NCI-H2029 (cell line): ENCODE measurements around the gene MBD3.
"Not testable (repeated sequence)": the region's sequence is repeated elsewhere in the genome, so short reads cannot be mapped to it uniquely, and the experiment has no call there.

Source experiments
- DNase-seq: peaks from one replicate; lab custom pipeline; 2025; lab: John Stamatoyannopoulos, UW

MBD3 gene

DNA sequence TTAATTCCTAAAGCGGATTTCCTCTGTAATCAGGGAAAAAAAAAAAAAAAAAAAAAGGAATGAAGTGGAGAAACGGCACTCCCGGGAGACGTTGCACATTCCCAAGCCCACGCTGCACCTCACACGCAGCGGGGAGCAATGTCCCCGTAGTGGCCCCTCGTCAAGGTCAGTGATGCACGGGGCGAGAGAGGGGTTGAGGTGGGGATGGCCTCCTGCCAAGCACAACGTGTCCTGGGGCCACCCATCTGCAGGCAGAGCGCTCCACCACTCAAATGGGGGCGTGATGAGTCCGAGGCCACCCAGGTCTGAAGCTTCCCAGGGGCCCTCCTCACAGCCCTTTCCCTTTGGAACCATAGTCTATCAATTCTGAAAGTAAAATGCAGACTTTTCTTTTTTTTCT lies 53.7 kb downstream of the MBD3 start:
- DNase-seq: no peak

DNA sequence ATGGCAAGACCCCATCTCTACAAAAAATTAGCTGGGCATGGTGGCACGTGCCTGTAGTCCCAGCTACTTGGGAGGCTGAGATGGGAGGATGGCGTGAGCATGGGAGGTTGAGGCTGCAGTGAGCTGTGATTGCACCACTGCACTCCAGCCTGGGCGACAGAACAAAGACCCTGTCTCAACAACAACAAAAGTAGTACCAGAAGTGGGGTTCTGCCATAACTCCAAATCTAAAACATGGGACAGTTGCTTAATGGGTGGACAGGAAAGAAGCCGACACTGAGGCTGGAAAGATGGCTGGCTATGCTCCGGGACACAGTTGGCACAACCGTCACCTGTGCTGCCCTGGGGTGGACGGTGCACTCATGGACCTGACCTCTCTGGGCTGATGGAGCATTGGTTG lies 57.0 kb downstream of the MBD3 start:
- DNase-seq: not testable (repeated sequence)

DNA sequence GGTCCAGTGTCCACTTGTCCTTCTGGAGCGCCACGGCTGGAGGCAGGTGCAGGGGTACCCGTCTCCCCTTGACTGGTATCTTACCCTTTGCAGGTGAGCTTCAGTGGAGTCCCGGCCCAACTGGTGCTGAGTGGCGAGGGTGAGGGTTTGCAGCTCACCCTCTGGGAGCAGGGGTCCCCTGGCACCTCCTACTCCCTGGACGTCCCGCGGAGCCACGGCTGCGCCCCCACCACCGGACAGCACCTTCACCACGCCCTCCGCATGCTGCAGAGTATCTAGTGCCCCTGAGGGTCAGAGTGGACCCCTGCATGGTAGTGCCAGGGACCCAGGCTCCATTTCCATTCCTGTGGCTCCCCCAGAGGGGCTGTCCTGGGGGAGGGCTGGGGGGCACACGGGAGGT lies 57.7 kb downstream of the MBD3 start:
- DNase-seq: no peak

DNA sequence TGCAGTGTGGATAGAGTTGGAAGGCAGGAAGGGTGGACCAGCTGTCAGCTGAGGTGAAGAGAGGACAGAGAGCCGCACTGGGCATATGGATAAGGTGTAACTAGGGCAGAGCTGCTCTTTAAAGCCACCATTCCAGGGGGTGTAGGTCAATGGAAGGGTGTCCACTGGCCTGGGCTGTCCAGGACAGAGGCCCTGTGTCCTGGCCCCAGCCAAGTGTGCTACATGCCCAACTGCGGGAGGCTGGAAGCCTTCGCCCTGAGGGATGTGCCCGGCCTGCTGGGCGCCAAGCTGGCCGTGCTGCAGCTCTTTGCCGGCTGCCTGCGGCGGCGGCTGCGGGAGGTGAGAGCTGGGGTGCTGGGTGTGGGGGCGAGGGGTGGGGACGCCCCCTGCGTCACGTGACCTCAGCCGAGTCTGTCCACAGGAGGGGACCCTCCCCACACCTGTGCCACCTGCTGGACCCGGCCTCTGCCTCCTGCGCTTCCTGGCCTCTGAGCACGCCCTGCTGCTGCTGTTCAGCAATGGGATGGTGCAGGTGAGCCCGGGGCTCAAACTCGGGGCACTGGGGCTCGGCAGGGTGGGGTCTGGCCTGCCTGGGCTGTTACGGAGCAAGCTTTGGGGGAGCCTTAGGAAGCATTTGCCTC lies 59.0 kb downstream of the MBD3 start:
- DNase-seq: no peak

DNA sequence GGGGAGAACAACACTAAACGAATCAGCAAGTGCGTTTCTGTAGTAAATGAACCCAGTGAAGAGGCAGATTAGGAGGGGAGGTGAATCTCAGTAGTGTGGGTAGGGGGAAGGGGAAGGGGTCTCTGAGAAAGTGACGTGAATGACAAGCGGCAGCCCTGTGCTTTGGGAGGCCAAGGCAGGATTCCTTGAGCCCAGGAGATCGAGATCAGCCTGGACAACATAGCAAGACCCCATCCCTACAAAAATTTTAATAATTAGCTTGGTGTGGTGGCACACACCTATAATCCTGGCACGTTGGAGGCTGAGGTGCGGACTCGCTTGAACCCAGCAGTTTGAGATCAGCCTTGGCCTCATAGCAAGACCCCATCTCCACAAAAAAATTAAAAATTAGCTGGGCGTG lies 60.7 kb downstream of the MBD3 start:
- no peak for DNase-seq

DNA sequence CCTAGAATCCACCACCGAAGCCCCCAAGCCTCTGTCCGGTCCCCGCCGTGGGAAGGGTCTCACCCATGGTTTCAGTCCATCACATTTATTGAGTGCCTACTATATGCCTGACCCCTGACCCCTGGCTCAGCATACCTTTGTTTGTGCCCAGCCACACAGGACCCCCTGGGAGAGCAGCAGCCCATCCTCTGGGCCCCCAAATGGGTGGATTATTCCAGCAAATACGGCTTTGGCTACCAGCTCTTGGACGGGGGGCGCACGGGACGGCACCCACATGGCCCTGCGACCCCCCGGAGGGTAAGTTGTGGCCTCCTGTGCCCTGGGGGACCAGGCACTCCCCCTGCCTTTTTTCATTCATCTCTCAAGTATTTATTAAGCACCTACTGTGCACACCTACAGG lies 61.1 kb downstream of the MBD3 start:
- DNase-seq: no peak

DNA sequence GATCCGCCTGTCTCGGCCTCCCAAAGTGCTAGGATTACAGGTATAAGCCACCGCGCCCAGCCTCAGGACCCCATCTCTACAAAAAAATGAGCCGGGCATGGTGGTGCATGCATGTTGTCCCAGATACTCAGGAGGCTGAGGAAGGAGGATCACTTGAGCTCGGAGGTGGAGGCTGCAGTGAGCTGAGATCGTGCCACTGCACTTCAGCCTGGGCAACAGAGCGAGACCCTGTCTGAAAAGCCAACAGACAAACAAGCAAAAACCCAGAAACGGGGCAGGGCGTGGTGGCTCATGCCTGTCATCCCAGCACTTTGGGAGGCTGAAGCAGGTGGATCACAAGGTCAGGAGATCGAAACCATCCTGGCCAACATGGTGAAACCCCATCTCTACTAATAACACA lies 61.8 kb downstream of the MBD3 start:
- DNase-seq: not testable (repeated sequence)

DNA sequence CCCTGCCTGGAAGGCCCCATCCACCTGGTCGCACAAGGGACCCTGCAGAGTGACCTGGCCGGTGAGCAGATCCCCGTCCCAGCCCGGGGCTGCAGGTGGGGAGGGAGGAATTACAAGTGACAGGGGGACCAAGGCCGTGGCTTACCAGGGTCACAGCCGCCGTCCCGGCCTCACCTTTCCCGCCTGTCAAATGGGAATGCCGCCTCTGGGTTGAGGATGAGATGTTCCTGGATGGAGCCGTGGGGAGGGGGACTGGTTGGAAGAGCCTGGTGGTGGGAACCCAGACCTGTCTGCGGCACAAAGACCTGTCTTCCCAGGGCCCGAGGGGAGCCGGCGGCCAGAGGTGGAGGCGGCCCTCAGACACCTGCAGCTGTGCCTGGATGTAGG lies 63.2 kb downstream of the MBD3 start:
- DNase-seq: no peak

DNA sequence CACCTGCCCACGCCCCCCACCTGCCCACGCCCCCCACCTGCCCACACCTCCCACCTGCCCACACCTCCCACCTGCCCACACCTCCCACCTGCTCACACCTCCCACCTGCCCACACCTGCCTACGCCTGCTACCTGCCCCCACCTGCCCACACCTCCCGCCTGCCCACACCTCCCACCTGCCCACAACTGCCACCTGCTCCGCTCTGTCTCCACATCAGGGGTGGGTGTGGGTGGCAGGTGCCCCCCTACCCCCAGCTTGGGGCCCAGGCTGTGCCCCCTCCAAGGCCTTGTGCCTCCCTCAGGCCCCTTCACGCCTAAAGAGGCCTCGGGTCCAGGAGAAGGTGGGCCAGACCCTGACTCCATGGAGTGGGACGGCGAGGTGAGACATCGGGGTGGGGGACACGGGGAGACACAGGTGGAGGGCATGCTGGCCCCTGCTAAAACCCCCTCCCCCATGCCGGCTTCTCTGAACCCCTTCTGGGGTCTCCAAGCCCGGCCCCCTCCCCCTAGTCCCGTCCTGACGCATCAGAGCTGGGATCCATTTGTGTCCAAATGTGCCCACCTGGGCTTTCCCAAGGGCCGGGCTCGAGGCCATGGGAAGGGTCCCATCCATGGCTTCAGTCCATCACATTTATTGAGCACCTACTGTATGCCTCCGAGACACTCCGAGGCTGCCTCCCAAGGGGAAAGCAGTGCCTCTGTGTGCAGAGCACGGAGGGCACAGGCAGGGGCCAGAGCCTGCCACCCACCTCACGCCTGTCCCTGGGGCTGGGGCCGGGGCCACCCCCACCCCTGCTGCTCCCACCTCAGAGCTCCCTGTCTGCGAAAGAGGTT lies 63.9 kb downstream of the MBD3 start:
- no peak for DNase-seq

DNA sequence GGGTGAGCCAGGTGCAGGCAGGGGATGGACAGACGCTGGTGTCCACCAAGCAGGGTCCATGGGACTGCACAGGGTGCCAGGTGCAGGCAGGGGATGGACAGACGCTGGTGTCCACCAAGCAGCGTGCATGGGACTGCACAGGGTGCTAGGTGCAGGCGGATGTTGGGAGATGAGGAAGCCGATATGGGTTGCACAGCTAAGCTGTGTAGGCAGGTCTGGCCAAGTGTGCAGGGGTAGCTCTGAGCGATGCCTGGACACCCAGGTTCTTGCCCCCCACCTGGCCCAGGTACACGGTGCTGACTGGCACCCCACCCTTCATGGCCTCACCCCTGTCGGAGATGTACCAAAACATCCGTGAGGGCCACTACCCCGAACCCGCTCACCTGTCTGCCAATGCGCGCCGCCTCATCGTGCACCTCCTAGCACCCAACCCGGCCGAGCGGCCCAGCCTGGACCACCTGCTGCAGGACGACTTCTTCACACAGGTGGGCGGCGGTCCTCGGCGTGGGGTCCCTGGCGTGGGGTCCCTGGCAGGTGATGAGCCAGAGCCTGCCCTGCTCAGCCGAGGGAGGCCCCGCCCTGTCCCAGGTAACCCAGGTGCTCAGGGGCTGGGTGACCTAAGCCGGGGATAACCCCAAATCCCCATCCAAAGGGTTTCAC lies 64.9 kb downstream of the MBD3 start:
- no peak for DNase-seq

DNA sequence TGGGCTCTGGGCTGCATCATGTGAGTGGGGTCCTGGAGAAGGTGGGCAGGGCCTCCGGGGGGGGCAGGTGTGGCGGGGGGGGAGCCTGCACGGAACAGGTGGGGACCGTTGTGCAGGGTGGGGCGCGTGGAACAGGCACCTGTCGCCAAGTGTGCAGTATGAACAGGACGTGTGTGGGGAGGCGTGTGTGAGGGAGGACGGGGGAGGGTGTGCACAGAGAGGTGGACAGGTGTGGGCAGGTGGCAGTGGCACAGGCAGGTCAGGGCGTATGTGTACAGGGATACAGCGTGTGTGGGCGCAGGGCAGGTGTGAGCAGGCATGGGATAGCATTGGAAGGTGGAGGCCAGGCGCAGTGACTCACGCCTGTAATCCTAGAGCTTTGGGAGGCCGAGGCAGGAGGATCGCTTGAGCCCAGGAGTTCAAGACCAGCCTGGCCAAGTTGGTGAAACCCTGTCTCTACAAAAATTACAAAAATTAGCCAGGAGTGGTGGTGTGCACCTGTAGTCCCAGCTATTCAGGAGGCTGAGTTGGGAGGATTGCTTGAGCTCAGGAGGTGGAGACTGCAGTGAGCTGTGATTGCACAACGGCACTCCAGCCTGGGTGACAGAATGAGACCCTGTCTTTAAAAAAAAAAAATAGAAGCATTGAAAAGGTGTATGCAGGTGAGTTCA lies 65.6 kb downstream of the MBD3 start:
- DNase-seq: no peak

DNA sequence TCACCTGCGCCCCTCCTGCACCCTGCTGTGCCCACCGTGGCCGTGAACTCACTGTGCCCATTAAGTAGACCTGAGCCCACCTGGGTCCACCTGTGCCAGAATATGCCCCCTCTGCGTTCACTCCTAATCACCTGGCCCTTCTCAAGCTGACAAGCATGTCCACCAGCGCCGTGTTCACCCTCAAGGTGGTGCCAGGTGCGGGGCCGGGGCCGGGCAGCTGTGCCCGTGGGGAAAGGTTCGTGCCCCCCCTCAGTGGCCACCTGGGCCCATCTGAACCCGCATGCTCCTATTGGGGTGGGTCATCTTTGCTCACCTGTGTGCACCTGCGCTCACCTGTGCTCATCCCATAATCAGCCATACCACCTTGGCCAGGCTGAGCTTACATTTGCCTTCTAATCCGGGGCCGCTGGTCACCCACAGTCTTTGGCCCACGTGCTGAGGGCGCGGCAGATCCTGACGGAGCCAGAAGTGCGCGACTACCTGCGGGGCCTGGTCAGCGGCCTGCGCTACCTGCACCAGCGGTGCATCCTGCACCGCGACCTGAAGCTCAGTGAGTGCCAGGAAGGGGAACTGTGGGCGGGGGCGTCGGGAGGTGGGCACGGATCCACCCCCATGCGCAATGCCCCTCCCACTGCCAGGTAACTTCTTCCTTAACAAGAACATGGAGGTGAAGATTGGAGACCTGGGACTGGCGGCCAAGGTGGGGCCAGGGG lies 66.4 kb downstream of the MBD3 start:
- no peak for DNase-seq

DNA sequence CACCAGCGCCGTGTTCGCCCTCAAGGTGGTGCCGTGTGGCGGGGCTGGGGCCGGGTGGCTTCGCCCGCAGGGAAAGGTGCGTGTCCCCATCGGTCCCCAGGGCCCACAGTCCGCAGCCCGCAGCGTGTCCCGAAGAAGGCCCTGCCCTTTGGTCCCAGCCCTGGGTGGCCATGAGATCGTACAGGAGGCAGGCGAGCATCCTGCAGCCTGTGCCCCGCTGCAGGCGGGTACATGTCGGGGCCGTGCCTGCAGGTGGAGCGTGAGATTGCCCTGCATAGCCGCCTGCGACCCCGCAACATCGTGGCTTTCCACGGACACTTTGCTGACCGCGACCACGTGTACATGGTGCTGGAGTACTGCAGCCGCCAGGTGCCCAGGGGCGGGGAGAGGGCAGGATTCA lies 67.3 kb downstream of the MBD3 start:
- DNase-seq: no peak

DNA sequence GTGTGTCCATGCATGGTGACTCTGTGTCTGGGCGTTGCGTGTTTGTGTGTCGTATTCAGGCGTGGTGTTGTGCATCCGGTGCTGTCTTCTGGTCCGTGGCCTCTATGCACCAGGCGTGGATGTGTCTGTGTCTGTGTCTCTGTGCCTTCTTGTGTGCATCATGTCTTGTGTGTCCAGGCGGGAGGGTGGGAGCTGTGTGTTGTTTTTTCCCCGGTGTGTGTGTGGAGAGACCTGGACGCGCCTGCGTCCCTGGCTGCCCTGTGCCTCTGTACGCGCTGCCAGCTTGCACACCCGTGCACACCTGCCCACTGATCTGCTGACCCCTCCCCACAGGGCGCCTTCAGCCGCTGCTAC lies 67.7 kb downstream of the MBD3 start:
- DNase-seq: no peak

DNA sequence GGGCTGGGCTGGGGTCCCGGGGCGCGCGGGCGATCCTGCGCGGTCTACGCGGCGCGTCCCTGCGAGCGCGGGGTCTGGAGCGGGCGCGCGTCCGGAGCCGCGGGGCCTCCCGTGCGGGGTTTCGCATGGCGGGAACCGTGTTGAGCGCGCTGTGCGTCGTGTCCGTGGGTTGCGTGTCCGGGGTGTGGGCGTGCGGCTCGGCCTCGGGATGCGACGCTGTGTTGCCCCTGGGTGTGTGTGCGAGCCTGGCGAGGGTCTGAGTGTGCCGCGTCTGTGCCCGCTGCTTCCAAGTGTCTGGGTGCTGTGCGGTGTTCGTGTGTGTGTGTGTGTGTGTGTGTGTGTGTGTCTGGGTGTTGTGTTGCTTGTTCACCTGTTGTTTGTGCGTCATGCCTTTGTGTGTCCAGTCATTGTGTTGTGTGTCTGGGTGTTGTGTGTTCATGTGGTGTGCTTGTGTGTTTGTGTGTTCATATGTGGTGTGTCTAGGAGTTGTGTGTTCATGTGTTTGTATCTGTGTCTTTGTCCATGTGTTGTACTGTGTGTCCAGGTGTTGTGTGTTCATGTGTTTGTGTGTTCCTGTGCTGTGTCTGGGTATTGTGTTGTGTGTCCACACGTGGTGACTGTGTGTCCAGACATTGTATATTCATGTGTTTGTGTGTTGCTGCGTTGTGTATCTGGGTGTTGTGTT lies 68.2 kb downstream of the MBD3 start:
- no peak for DNase-seq
